Hematopoietic multipotent progenitor cell (in vitro differentiated cells): ENCODE results near the gene TSTD1. TPM values are rescaled to one million over a fixed set of nuclear protein-coding genes. Genes with fewer than 3 reads are reported as not detected.
"Not testable (repeated sequence)": the region's sequence is repeated elsewhere in the genome, so short reads cannot be mapped to it uniquely, and the experiment has no call there.

Experiments used
- DNase-seq, 3 donors: peaks; one replicate each; pipeline ENCODE4 v3.0.0-alpha.2; 2011 to 2015; ENCODE audit warnings: low read depth in 2 of 3, low spot score in 2 of 3
- total RNA-seq: library from RNA; depleted of rRNA; stranded (reverse); fragments of >200 nt; gene quantifications from one replicate; pipeline ENCODE4 v1.2.3, GENCODE V29; 2012

TSTD1 gene
- total RNA-seq, 1 donor: 76.2 TPM

GRCh38 chr1:161069241-161069640 is 30.5 kb upstream of the TSTD1 start:
- DNase-seq: no peak

DNA sequence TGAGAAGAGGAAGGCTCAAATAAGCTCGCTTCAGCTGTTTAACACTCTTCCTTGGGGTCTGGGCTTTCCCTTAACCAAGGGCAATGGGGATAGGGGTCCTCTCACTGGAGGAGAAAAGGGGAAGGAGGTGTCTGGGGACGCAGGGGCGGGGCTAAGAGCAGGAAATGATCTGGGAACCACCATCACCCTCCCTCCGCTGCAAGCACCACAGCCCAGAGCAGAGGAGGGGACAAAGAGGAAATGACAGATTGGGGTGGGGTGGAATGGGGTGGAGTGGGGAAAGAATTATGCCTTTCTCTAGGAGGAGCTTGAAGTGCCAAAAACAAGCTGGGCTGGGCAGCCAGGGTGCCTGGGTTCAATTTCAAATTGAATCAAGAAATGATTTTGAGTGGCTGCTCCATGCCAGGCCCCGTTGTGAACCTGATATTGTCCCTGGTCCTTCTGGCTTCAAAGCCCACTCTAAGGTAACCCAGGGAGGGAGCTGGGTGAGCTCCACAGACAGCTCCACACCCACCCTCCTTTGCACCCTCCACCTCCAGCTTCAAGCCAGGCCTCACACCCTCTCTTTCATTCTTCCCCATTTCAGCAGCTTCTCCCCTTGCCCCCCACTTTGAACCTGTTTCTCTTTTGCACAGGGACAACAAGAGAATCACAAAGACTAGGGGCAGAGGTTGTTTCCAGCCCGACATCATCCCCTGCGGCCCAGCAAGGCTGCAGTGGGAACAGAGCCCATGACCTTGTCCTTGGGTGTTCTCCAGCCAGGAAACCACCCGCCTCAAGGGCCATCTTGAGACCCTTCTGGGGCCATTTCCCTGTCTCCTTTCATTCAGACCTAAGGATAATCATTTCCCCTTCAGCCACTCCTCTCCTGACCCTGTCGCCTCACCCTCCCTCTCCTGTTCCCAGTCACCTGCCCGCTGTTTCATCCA is 29.8 kb upstream of the TSTD1 start:
- peak; percentile 55 to 97 (median 95) for DNase-seq

DNA sequence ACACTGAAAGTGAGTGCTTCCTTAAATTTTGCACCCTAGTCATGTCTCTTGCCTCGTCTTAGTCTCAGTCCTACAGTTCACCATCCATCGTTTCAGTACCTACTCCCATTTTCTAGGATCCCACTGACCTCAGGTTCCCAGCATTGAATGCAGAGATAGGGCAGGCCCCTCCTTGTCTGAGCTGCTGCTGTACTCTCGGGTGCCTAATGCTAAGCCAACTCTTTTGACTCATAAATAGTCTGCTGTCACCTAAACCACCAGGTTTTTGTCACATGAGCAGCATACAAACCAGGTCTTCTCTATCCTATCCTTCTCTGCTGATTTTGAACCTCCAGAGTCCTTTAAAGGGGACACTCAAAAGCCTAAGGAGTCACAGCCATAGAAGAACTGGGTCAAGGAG is 27.9 kb upstream of the TSTD1 start:
- DNase-seq: no peak

- not testable (repeated sequence) for DNase-seq
Measured at GRCh38 chr1:161065681-161066080, 26.9 kb upstream of the TSTD1 start.

DNA sequence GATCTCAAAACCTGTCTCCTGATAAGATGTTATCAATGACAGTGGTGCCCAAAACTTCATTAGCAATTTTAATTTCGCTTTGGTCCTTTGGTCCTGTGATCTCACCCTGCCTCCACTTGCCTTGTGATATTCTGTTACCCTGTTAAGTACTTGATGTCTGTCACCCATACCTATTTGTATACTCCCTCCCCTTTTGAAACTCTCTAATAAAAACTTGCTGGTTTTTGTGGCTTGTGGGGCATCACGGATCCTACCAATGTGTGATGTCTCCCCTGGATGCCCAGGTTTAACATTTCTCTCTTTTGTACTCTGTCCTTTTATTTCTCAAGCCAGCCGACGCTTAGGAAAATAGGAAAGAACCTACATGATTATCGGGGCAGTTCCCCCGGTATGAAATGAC is 25.2 kb upstream of the TSTD1 start:
- DNase-seq: not testable (repeated sequence)

DNA sequence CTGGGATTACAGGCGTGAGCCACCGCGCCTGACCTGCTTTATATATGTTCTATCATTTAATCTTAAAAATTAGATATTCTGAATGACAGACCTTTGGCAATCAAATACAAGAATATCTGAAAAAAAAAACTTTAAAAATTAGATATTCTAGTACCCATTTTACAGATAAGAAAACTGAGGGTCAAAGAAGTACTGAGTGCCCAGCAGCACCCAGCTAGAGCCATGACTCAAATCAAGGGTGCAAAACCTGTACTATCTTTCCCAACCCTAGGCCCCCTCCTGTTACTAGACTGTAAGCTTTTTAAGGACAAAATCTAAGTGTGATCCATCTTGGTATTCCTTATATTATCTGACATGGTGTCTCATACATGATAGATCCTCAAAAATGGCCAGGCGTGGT is 22.7 kb upstream of the TSTD1 start:
- no peak for DNase-seq

GRCh38 chr1:161059293-161059692 is 20.5 kb upstream of the TSTD1 start:
- no peak for DNase-seq

GRCh38 chr1:161054805-161055204 is 16.0 kb upstream of the TSTD1 start:
- DNase-seq: no peak

DNA sequence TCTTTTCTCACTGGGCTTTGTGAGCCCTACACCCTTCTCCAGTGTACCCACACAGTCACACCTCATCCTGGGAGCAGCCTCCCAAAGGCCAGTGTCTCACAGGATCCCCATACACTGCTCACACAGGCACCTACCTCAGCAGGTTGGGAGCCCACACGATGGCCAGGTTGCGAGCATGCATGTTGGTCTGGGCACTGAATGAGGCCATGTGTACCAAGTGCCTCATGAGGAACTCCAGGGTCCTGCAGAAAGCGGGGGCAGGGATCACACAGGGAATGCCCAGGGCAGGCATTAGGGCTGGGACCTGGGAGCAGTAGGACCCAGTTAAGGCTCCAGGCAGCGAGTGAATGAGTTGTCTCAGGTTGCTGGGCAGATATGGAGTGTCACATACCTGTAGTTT is 15.5 kb upstream of the TSTD1 start:
- no peak for DNase-seq

- DNase-seq: no peak
Measured at GRCh38 chr1:161052899-161053298, 14.1 kb upstream of the TSTD1 start.

- DNase-seq: no peak
Measured at GRCh38 chr1:161051219-161051618, 12.5 kb upstream of the TSTD1 start.

- no peak for DNase-seq
Measured at GRCh38 chr1:161048949-161049722, 10.4 kb upstream of the TSTD1 start.

DNA sequence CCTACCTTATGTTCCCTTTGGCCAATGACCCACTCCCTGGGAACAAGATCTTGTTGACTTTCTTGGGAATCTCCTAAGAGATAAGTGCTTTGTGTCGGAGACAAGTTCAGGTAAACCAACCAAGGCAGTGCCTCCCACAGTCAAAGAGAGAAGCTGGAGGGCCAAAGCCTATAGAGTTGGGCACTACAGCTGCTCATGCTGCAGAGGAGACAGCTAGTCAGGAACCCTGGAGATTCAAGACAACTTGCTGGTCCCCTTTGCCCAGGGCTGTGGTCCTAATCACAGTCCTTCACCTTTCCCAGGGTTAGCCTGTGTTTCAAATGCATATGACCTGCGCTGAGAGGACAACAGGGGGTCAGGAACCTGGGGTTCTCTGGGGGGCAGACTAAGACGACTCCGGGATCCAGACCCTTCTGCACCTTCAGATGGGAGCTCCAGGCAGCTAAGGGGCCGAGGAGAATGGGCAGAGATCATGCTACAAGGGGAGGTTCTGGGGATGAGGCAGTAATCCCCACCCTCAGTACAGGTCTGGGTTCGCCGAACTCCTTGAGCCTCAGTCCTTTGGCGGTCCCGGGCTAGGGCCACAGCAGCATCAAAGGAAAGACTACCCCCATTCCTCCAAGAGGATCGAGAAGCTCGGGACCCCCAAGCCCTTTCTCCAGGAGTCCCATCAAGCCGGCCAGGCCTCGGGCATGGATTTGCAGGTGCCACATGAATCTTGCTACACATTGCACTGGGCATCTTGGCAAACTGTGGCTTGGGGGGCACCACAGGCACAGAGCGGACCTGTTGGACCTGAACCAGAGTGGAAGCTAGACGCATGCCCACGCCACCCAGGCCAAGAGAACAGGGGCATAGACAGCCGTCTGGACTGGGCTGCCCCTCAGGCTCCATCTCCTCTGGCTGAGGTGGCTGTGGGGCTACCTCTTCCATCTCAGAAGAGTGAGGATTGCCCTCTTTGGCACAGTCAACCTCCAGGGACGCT is 9.0 kb upstream of the TSTD1 start:
- DNase-seq: no peak

DNA sequence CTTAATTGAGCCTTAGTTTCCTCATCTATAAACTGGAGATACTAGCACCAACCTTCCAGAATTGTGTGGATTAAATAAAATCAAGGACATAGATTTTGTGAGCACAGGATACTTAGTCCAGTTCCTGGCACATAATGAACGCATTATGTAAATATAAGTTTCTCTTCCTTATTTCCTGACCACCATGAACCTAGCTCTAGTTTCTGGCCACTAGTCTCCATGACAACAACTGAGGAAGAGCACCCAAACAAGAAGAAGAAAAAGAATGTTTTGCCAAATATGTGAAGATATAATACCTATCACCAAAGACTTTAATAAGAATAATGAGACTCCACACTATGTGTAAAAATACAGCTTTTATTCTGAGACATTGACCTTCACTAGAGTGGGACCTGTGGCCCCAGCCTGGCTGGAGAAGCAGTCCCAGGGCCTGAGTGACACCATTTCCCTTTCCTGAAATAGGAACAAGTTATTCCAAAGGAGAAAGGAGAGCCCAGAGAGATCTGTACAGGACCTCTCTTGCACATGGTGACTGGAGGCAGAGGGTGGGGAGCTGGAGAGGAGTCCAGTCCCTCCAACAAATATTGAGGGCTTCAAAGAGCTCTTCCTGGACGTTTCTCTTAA is 8.0 kb upstream of the TSTD1 start:
- DNase-seq: peak in 2 of 3 donors; percentile 27 to 41

DNA sequence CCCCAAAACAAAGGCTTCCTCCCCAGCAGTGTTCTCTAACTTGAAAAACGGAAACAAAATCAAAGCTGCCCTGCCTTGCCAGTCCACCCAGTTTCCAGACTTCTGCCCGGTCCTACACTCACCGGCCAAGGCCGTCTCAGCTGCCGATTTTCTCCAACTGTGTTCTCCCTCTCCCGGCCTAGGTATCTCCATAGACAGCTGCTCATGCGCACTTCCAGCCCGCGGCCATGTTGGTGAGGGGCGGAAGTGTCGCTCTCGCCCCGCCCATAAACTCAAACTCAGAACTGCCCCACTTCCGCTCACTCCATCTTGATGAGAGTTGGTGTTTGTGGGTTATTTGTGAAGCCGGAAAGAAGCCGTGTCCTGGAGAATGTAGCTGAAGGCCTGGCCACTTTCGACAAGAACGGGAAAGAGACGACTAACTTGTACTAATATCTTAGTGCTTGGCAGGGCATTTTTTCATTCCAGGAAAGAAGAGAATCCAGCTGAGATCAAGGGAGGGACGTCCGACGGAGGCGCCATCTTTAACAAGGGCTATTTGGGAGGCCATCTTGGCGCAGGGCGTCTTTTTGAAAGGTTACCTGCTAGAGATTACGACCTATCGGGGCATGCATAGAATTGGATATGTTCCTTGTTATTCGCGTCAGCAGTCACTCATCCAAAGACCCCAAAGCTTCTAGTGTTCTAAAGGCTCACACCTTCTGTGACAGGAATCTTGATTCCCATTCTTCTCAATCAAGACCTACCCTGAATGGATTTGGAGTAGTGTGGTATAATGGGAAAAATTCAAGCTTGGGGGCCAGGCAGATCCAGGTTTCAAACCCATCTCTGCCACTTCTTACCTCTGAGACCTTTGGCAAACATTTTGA is 7.2 kb upstream of the TSTD1 start, which contains the start of gene USF1:
Gene USF1, minus strand, starts transcription at position 242 of the 869 bp plus-strand sequence. CDS start 2,702 bp downstream, outside the sequence.
- peak; percentile 87 to 98 (median 95) for DNase-seq

GRCh38 chr1:161044908-161045735 is 6.4 kb upstream of the TSTD1 start:
- DNase-seq: peak in 2 of 3 donors; percentile 84 to 91

GRCh38 chr1:161044535-161044907 is 5.8 kb upstream of the TSTD1 start:
- no peak for DNase-seq

DNA sequence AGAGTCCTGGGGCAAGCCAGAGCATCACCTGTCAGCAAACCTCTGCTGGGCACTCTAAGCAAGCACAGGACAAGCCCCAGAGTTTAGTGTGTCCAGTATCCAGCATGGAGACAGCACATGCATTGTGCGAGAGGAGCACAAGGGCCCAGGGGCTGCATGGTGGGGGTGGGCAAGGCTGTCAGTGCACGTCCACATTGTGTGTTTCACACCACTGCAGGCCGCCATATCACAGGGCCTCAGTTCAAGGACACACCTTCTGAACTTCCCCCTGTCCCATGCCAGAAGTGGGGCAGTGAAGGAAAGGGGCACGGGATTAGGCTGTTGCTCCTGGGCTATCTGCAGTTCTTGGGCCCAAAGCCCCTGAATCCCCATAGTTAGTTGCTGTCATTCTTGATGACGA is 782 bp upstream of the TSTD1 start:
- DNase-seq: no peak
